Measurements from ENCODE around the gene THADA.

- TF ChIP-seq CTCF (IDR thresholded peaks at IDR 0.05) (no peak), EZH2 (IDR thresholded peaks at IDR 0.05) (no peak)
These were observed 330.4 kb downstream of the THADA start for GRCh38 chr2:43265421-43265820.

Measured in neural progenitor cell (in vitro differentiated cells).